ENCODE data around the gene DNAJC24.
"Not testable (repeated sequence)": the region's sequence is repeated elsewhere in the genome, so short reads cannot be mapped to it uniquely, and the experiment has no call there.

The DNAJC24 gene, protein sequence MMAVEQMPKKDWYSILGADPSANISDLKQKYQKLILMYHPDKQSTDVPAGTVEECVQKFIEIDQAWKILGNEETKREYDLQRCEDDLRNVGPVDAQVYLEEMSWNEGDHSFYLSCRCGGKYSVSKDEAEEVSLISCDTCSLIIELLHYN

GRCh38 chr11:31369348-31370329, at the start of gene DNAJC24, which contains the start of gene DCDC1:
Gene DNAJC24 (plus strand): TSS chr11:31369860. CDS start chr11:31370749, 889 bp downstream.
Gene DCDC1 (minus strand): TSS chr11:31369739. CDS start chr11:31328280, 41,459 bp downstream.
- DNase-seq = peak; percentile 90

DNA sequence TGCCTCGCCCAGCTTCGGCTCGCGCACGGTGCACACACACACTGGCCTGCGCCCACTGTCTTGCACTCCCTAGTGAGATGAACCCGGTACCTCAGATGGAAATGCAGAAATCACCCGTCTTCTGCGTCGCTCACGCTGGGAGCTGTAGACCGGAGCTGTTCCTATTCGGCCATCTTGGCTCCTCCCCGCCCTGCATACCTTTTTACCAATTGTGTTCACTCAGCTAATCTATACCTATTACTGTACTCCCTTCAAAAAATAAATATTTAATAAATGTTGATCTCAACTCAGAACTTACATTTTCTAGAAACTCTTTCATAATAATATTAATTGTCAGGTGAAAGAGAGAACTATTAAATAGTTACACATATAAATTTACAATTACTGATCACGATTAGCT, 48.2 kb upstream of the DNAJC24 start:
- not testable (repeated sequence) for DNase-seq

DNA sequence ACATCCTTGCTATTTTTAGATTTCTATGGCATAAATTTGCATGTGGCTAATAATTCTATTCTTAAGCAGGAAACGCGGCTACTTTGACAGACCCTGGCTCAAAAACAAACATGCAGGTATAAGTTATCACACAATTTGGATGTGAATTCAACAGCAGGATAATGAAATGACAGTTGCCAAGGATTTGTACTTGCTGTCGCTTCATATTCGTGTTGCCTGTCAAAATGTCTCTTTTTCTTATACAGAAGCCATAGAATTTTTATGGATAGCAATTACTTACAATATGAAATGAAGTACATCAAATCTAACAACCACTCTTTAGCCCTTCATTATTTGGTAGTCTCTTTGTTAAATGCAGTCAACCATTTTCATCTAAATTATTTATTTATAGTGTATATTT, 46.5 kb upstream of the DNAJC24 start:
- DNase-seq = no peak

GRCh38 chr11:31325160-31325559, 44.5 kb upstream of the DNAJC24 start:
- peak; percentile 71 for DNase-seq

DNA sequence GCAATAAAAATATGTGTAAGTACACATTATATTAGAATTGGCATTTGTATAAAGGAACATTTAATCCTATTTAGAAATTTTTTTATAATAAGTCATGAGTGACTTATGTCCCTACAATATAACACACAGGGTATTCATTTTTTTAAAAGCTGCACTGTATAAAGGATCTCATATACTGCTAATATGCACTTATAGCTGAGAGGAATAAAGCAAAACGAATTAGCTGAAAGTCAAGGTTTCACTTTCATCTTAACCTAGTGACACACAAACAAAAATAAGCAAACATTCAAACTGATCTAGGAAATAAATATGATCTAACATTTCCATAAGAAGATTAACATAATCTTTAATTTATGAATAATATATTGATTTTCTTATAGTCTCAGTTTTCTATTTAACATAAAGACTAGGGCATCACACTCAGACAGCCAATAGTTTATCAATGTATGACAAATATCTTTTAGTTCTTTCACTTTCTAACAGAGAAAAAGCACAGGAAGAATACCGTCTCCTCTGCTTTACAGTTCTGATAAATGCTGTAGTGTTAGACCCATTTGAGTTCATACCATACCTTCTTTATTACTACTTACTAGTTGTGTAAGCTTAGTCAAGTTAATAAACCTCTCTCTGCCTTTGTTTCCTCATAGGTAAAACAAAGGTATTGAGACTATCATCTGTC, 43.1 kb upstream of the DNAJC24 start:
- no peak for DNase-seq

DNA sequence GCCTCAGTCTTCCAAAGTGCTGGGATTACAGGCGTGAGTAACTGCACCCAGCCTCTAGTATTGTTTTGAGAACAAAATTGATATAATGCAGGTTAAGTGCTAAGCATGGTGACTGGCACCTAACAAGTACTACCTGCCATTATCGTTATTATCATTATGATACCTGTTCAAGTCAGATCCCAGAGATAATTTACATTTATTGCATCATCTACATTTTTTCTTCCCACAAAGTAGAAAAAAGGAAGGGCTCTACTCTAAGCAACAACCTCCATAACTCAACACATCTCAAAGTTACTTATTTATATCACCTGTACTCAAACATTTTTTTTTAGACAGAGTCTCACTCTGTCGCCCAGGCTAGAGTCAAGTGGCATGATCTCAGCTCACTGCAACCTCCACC, 42.2 kb upstream of the DNAJC24 start:
- no peak for DNase-seq

DNA sequence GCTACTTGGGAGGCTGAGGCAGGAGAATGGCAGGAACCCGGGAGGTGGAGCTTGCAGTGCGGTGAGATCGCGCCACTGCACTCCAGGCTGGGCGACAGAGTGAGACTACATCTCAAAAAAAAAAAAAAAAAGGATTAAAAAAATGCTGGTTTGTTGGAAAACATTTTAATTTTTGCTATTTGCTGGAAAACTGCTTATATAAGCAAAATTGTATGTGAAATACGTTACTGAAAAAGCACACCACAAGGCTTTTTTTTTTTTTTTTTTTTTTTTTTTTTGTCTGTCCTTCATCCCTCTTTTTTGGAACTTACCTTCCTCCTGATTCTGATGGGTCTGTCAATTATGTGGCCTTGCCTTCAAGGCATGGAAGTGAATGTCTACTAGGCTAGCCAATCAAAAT, 41.0 kb upstream of the DNAJC24 start:
- no peak for DNase-seq

GRCh38 chr11:31337806-31338205, 31.9 kb upstream of the DNAJC24 start:
- no peak for DNase-seq

DNA sequence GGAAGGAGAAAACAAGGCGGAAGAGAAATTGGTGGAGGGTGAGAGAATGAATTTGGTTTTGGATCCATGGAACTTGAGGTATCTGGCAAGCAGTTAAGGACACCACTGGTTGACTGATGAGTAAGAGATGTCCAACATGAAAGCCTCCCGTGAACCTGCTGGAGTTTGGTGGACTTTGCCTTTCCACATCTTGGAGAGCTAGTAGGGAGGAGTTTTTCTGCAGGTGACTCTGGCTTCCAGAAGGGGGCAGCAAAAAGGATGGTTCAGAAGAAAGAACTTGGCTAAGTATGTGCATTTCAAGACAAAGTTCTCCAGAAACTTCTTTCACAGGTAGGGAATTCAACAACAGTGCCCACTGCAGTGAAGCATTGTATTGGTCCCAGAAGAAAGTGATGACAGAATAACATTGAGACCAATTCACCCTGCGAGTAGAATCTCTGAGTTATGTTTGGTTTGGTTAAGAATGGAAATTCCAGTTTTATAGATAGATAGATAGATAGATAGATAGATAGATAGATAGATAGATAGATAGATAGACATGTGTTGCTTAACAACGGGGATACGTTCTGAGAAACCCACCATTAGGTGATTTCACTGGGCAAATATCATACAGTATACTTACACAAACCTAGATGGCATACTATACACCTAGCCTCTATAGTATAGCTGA, 28.6 kb upstream of the DNAJC24 start:
- DNase-seq = peak; percentile 4

DNA sequence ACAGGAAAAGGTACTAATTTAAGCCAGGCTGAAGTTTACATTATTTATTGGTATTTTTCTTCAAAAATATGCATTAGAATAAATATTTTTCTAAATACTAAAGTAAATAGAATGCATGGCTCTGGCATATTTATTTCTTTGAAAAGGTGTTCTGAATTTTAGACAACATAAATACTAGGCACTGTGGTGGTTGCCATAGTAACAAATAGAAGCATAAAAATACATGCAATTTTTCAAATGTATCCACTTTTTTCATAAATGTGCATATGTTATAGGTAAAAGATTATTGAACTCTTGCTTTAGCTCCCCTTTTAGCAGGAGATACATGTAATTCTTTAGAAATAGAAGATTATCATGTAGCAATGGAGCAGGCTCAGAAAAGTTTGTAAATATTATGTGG, 18.5 kb upstream of the DNAJC24 start:
- DNase-seq = no peak

GRCh38 chr11:31355131-31355530, 14.5 kb upstream of the DNAJC24 start:
- DNase-seq = no peak

DNA sequence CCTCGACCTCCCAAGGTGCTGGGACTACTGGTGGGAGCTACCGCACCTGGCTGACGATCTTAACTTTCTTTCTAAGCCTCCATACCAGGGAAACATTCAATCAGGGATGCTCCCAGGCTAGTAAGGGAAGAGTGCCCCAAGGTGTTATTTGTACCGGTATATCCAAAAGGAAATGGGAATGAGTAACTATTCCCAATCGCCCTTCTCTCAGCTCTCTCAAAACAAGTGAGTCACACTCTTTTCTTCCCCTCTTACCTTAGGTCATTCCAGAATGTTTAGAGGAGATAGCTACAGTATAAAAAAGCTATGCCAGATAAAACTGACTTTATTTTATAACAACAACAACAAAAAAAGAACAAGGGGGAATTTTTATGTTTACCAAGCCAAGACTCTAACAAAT, 13.8 kb upstream of the DNAJC24 start:
- no peak for DNase-seq

GRCh38 chr11:31361743-31362142, 7.9 kb upstream of the DNAJC24 start:
- DNase-seq = no peak

- DNase-seq = no peak
These were observed 2.9 kb upstream of the DNAJC24 start for GRCh38 chr11:31366795-31367194.

GRCh38 chr11:31375879-31376278, 6.2 kb downstream of the DNAJC24 start:
- no peak for DNase-seq

DNA sequence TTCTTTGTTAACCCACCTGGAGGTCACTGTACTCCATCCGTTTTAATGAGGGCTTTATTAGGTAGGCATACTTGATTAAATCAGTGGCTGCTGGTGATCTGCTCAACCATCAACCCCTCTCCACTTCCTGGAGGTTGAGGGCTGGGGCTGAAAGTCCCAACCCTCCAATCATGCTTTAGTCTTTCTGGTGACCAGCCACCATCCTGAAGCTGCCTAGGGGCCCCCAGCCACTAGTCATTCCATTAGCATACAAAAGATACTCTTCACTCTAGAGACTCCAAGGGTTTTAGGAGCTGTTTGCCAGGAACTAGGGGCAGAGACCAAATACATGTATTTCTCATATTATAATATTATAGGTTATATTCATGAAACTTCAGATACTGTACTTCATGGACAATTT, 13.5 kb downstream of the DNAJC24 start:
- no peak for DNase-seq

DNA sequence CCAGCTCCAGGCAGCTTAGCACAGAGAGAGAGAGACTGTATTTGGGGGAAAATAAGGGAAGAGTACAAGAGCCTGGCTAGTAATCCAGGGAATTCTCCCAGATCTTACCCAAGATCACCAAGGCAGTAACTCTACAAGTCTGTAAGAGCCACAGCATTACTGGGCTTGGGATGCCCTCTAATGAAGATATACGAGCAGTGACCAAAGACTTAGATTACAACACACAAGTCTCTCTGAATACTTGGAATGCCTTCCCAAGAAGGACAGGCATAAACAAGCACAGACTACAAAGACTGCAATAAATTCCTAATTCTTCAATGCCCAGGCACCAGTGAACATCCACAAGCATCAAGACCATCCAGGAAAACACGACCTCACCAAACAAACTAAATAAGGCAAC, 17.7 kb downstream of the DNAJC24 start:
- peak; percentile 29 for DNase-seq

DNA sequence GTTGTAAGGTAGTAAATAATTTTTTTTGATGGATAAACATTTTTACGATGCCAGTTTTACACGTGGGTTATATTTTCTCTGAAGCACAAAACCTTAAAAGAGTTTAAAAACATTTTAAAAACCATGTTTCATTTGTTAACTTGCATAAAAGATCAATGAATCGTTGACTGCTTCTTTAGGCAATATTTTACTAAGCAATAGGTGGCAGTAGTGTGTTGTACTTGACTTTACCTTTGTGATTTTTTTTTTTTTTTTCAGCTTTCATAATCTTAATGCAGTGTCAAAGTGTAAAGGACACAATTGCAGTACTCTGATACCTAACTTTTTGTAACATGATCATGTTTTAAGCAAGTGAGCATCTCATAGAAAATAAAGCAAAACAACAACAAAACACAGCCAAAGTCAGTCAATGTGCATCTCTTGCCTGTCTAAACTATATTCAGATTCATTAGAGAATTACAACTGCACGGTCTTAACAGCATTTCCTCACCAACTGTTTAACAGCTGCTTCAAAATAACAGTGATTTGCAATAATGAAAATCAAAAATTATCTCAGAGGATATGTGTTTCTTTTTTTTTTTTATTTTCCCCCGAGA, 27.7 kb downstream of the DNAJC24 start:
- DNase-seq = peak; percentile 21

DNA sequence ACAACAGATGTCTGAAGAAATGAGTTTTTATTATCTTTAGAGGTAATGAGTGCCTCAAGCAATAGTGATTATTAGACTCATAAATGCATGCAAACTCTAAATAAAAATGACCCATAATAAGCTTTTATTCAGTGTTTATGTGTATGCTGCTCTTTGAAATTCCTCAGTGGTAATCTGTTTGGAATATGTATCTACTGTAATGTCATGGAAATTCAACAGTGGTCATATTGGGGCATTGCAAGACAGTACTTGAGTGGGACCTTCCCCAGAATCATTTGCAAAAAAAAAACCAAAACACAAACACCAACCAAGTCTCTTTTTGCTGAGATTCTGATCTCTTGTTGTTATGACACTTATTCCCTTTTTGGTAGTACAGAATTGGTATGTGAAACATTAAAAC, 35.0 kb downstream of the DNAJC24 start:
- DNase-seq = no peak

GRCh38 chr11:31408201-31408600, 38.5 kb downstream of the DNAJC24 start:
- DNase-seq = no peak

DNA sequence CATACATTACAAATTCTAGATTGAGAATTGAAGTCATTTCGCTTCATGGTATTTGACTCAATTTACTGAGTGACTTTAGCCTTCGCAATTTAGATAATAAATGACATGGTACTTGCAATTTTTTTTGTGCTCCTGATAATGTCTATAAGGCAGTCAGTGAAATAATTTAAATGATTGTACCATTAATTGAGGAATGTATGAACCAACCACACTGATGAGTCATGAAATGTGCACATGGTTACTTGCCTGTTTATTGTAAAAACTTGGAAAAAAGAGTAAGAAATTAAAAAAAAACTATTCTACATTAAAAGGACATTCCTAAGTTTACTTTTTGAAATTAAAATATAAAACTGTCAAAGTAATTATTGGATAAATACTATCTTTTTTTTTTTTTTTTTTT, 43.3 kb downstream of the DNAJC24 start:
- peak; percentile 77 for DNase-seq

GRCh38 chr11:31414338-31414737, 44.7 kb downstream of the DNAJC24 start:
- no peak for DNase-seq

- no peak for DNase-seq
These were observed 45.8 kb downstream of the DNAJC24 start for GRCh38 chr11:31415435-31415834.
